HG03175 (cell line): ENCODE measurements around the gene ZGRF1.
"Not testable (repeated sequence)": the region's sequence is repeated elsewhere in the genome, so short reads cannot be mapped to it uniquely, and the experiment has no call there.

Source experiments
- ATAC-seq: cut with Tn5 transposase; IDR thresholded peaks from one replicate; pipeline ENCODE4 v1.9.1; 2021; ENCODE audit warnings: mild to moderate bottlenecking, moderate library complexity; ENCODE audit not compliant: unreplicated experiment

Gene ZGRF1, protein sequence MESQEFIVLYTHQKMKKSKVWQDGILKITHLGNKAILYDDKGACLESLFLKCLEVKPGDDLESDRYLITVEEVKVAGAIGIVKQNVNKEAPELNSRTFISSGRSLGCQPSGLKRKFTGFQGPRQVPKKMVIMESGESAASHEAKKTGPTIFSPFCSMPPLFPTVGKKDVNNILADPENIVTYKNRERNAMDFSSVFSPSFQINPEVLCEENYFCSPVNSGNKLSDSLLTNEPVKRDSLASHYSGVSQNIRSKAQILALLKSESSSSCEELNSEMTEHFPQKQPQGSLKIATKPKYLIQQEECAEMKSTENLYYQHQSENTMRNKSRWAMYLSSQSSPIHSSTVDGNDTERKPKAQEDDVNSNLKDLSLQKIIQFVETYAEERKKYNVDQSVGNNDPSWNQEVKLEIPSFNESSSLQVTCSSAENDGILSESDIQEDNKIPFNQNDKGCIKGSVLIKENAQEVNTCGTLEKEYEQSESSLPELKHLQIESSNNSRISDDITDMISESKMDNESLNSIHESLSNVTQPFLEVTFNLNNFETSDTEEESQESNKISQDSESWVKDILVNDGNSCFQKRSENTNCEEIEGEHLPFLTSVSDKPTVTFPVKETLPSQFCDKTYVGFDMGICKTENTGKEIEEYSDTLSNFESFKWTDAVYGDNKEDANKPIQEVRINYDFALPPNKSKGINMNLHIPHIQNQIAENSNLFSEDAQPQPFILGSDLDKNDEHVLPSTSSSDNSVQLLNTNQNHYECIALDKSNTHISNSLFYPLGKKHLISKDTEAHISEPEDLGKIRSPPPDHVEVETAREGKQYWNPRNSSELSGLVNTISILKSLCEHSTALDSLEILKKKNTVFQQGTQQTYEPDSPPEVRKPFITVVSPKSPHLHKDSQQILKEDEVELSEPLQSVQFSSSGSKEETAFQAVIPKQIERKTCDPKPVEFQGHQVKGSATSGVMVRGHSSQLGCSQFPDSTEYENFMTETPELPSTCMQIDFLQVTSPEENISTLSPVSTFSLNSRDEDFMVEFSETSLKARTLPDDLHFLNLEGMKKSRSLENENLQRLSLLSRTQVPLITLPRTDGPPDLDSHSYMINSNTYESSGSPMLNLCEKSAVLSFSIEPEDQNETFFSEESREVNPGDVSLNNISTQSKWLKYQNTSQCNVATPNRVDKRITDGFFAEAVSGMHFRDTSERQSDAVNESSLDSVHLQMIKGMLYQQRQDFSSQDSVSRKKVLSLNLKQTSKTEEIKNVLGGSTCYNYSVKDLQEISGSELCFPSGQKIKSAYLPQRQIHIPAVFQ (N-terminal part only)

GRCh38 chr4:112636688-112637551 lies at the start of gene ZGRF1, which contains the start of gene LARP7:
Gene ZGRF1, minus strand, starts transcription at chr4:112636909. Its CDS starts 3,733 bp downstream, at chr4:112633176.
Gene LARP7, plus strand, starts transcription at chr4:112637143. Its CDS starts 7,527 bp downstream, at chr4:112644670.
- ATAC-seq: peak; percentile 90

DNA sequence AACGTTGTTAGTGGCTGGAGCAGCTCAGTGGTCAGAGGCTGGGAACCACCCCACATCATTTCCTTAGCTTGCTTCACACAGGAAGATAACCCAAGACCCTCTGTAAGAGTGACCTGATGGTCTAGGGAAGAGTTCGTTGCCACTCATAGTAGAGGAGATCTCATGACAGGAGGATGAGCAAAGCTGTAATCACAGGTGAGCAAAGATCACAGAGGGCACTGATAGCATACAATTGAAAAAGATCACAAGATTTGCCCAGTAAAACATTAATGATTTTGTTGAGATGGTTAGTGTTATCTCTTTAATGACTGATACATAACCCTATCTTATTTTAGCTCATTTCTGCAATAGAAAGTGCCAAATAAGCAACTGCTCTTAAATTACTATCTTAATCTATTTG lies 44.3 kb upstream of the ZGRF1 start:
- ATAC-seq: no peak

GRCh38 chr4:112677519-112678091 lies 40.9 kb upstream of the ZGRF1 start:
- ATAC-seq: no peak

DNA sequence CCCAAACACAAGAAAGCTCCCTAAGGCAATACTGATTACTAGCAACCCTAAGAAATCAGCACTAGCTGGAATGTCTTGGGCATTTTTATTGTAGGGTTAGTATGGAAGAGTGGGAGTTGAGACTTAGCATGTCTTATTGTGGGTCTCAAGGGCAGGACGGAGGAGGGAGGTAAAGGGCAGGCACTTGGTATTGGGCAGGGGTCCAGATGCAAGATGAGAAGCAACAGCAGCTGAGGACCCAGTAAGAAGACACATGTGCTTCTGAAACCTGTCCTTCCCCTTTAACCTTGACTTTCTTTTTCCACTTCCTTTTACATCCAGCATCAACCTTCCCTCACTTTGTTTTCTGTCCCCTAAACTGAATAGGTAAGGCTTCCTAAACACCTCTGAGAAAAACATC lies 37.7 kb upstream of the ZGRF1 start:
- ATAC-seq: no peak

GRCh38 chr4:112673686-112674085 lies 37.0 kb upstream of the ZGRF1 start:
- no peak for ATAC-seq

- ATAC-seq: no peak
These were observed 36.4 kb upstream of the ZGRF1 start for GRCh38 chr4:112673076-112673475.

DNA sequence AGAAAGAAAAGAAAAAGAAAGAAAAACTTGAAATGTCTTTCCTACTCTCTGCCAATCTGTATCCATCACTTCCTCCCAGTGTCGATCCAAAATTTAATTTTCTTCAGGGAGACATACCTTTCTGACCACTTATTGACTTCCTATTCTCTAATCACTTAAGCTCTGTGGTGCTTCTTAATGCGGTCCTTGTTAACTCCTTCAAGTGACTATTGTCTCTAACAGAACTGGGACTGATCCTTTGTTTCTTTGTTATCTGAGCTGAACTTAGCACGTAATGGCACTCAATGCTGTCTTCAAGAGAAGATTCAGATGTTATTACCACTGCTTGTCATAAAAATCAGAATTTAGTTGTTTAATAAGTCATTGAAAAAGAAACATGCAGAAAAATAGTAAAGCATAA lies 31.4 kb upstream of the ZGRF1 start:
- no peak for ATAC-seq

DNA sequence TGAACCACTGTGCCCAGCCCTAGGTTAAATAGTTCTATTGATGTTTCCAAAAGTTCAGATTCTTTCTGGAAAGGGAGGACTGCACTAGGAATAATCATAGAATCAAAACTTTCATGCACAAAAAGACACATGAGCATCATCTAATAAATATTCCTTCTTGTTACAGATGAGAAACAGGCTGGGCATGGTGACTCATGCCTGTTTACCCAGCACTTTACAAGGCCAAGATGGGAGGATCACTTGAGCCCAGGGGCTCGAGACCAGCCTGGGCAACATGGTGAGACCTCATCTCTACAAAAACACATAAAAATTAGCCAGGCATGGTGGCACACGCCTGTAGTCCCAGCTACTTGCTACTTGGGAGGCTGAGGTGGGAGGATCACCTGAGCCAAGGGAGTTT lies 27.9 kb upstream of the ZGRF1 start:
- ATAC-seq: no peak

DNA sequence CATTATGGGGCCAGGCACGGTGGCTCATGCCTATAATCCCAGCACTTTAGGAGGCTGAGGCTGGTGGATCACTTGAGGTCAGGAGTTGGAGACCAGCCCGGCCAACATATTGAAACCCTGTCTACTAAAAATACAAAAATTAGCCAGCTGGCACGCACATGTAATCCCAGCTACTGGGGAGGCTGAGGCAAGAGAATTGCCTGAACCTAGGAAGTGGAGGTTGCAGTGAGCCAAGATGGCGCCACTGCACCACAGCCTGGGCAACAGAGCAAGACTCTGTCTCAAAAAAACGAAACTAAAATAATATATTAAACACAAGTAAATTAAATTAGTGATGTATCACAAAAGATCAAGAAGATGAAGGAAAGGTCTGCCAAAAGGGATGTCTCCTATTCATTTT lies 19.4 kb upstream of the ZGRF1 start:
- ATAC-seq: not testable (repeated sequence)

DNA sequence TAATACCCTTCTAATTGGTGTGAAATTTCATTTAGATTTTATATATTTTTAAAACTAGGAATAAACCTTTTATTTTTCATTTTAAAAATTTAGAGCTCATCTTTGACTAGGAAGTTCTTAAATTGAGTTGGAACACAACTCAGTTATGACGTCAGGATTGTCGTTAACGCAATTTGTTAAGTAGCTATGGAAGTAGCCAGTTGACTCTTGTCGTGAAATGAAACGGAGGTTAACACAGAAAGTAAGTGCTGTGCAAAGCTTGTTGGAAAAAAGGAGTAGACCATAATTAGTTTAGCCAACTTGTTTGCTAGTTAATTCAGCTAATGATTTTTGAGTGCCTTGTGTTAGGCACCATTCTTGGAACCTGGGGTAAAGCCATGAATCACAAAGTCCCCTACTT lies 18.6 kb upstream of the ZGRF1 start:
- no peak for ATAC-seq

GRCh38 chr4:112652216-112652615 lies 15.5 kb upstream of the ZGRF1 start:
- no peak for ATAC-seq

DNA sequence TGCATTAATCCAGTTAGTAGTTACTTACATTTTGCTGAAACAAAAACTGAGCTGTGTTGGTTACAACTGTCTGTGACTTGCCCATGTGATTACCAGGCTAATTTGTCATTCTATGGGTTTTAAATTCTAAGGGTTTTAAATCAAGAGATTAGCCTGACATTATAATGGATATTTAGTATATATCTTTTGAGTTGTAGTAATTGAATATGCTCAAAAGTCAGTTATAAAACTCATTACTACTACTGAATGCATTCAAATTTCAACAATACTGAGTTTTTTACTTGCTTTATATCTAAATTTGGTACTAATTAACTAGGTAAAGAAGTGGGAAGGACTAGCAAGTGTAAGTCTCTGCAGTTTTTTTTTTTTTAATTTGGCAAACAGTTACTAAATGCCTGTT lies 14.9 kb upstream of the ZGRF1 start:
- no peak for ATAC-seq

DNA sequence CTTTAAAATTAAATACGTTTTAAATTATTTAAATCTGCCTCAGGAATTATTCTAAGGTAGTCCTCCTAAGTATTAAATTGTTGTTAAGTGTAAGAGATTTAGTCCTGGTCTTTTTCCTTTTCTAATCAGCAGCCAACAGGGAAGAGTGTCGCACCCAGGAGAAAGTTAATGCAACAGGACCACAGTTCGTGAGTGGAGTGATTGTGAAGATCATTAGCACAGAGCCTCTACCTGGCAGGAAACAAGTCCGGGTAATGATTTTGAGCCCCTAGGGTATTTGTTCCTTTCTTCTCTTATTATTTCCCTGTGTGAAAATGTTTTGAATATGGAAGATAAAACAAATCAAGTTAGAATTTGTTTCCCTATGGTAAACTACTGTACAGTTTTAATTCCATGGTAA lies 13.6 kb upstream of the ZGRF1 start:
- no peak for ATAC-seq

- ATAC-seq: no peak
These were observed 12.3 kb upstream of the ZGRF1 start for GRCh38 chr4:112649055-112649408.

DNA sequence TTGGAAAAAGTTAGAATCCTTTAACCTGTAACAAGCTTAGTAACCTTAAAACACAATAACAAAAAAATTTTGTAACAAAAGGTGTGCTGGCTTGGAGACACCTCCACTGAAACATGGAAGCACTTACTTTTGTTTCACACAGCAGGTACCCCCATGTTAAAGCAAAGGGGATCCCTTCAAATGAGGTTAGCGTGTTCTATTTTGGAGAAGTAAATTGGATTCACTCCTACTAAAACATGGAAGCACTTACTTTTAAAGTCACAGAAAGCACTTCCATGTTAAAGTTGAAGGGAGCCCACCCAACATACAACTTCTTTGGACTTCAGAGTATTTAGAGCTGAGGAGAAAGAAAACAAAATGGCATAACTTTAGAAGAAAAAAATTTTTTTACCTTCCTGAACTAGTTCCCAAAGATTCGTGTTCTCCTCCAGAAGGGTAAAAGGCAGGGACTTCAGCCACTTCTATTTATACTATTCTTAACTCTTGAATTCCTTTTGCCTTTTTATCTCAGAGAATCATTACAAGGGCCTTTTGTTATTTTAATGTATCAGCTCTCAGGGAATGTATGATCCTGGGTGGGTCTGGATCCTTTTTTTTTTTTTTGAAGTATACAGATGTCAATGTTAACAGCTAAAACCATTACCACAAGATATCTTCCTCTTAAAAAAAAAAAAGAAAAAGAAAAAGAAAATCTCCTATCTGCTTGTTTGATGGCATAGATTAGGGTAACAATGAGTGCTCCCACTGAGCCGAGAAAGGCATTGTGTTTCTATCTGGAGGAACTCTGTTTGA lies 11.8 kb upstream of the ZGRF1 start:
- no peak for ATAC-seq

GRCh38 chr4:112647785-112648184 lies 11.1 kb upstream of the ZGRF1 start:
- no peak for ATAC-seq

DNA sequence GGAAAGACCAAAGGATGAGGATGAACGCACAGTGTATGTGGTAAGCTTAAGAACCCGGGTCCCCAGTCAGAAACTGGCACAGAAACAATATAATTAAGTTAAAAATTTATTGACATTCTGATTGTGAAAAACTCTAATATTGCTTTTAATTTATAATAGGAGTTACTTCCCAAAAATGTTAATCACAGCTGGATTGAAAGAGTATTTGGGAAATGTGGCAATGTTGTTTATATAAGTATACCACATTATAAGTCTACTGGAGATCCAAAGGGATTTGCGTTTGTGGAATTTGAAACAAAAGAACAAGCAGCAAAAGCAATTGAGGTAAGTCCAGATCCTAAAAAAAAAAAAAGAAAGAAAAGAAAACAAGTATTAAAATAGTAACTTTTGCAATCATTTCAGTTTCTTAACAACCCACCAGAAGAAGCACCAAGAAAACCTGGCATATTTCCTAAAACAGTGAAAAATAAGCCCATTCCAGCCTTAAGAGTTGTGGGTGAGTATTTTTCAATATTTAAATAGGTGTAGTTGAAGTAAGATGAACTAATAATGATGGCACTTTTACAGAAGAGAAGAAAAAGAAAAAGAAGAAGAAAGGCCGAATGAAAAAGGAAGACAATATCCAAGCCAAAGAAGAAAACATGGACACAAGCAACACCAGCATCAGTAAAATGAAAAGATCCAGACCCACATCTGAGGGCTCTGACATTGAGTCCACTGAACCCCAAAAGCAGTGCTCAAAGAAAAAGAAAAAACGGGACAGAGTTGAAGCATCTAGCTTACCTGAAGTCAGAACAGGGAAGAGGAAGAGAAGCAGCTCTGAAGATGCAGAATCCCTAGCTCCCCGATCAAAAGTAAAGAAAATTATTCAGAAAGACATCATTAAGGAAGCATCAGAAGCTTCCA lies 10.2 kb upstream of the ZGRF1 start:
- no peak for ATAC-seq
